PC-3 (cell line): ENCODE data around the gene NFIL3. TPM values are rescaled to one million over a fixed set of nuclear protein-coding genes. Genes with fewer than 3 reads are reported as not detected.

Experiments
- ATAC-seq: fragments of 200-7000 bp; cut with Tn5 transposase; 2 replicates; pipeline ENCODE4 v1.9.1; 2020; ENCODE audit warnings: mild to moderate bottlenecking, moderate library complexity
- BruUV-seq: library from RNA; stranded (reverse); fragments of 400-500 nt; replicated peaks from 2 replicates; lab custom pipeline; 2021; lab: Mats Ljungman, UMichigan
- CTCF ChIA-PET: fragments of 300-600 bp; sonication (Branson Sonifier 250); formaldehyde crosslinking; loops from one replicate; lab custom pipeline; 2022; ENCODE audit warnings: antibody characterized with exemption; lab: Charles Lee
- POLR2A ChIA-PET: fragments of 300-600 bp; sonication (Branson Sonifier 250); formaldehyde crosslinking; loops from one replicate; lab custom pipeline; 2022; ENCODE audit warnings: antibody characterized with exemption; ENCODE audit not compliant: unreplicated experiment; lab: Charles Lee
- DNase-seq: peaks from one replicate; pipeline ENCODE4 v3.0.0-alpha.2; 2015
- H2AFZ ChIP-seq: fragments of 300-600 bp; sonication (generic); 2 replicates; pipeline ENCODE4 v1.6.0; 2016; ENCODE audit warnings: antibody characterized with exemption, low read length
- H3F3A ChIP-seq: fragments of 300-600 bp; sonication (generic); one replicate; pipeline ENCODE4 v1.6.0; 2017; ENCODE audit warnings: antibody characterized with exemption, low read length, control low read depth, mild to moderate bottlenecking; ENCODE audit not compliant: unreplicated experiment
- H3K27ac ChIP-seq: fragments of 300-600 bp; sonication (generic); 2 replicates; pipeline ENCODE4 v1.5.1; 2016; ENCODE audit warnings: mild to moderate bottlenecking, low read length
- H3K27me3 ChIP-seq: fragments of 300-600 bp; sonication (generic); 2 replicates; pipeline ENCODE4 v1.6.1; 2016; ENCODE audit warnings: low read length, mixed read lengths
- H3K36me3 ChIP-seq: fragments of 300-600 bp; sonication (generic); 2 replicates; pipeline ENCODE4 v1.6.1; 2016; ENCODE audit warnings: low read depth, mixed run types, low read length, mixed read lengths
- H3K4me1 ChIP-seq: fragments of 300-600 bp; sonication (generic); 2 replicates; pipeline ENCODE4 v1.5.1; 2016; ENCODE audit warnings: low read length; ENCODE audit not compliant: insufficient read depth
- H3K4me2 ChIP-seq: fragments of 300-600 bp; sonication (generic); 2 replicates; pipeline ENCODE4 v1.6.0; 2016; ENCODE audit warnings: low read length
- H3K4me3 ChIP-seq: fragments of 300-600 bp; sonication (generic); 2 replicates; pipeline ENCODE4 v1.5.1; 2016; ENCODE audit warnings: mild to moderate bottlenecking, low read length, mixed read lengths
- H3K79me2 ChIP-seq: fragments of 300-600 bp; sonication (generic); 2 replicates; pipeline ENCODE4 v1.6.1; 2017; ENCODE audit warnings: low read length, mixed read lengths
- H3K9ac ChIP-seq: fragments of 300-600 bp; sonication (generic); 2 replicates; pipeline ENCODE4 v1.6.0; 2016; ENCODE audit warnings: mild to moderate bottlenecking, low read length
- H3K9me2 ChIP-seq: fragments of 300-600 bp; sonication (generic); replicated peaks from 2 replicates; pipeline ENCODE4 v1.6.1; 2016; ENCODE audit warnings: mixed run types, low read length, mixed read lengths
- H3K9me3 ChIP-seq: fragments of 300-600 bp; sonication (generic); 2 replicates; pipeline ENCODE4 v1.6.1; 2016; ENCODE audit warnings: low read length, mixed read lengths
- H4K20me1 ChIP-seq: fragments of 300-600 bp; sonication (generic); 2 replicates; pipeline ENCODE4 v1.6.1; 2016; ENCODE audit warnings: low read length, mixed read lengths
- EZH2 ChIP-seq: fragments of 300-600 bp; sonication (generic); IDR thresholded peaks from one replicate; pipeline ENCODE4 v1.6.1; 2017; ENCODE audit warnings: antibody characterized with exemption, mild to moderate bottlenecking, low read length; ENCODE audit not compliant: unreplicated experiment
- EZH2phosphoT487 ChIP-seq: fragments of 300-600 bp; sonication (generic); IDR thresholded peaks from 2 replicates; pipeline ENCODE4 v1.6.1; 2018; ENCODE audit warnings: mild to moderate bottlenecking, antibody characterized with exemption, low read length, borderline replicate concordance
- intact Hi-C: fragments of 100-400 bp; cut with micrococcal nuclease; formaldehyde crosslinking; loops from 2 replicates; pipeline ENCODE4 v1.9.0; 2023
- total RNA-seq: library from RNA; depleted of rRNA; stranded (reverse); fragments of >200 nt; gene quantifications from 2 replicates; pipeline ENCODE4 v1.2.3, GENCODE V29; 2014
- TF ChIP-seq, protein P1 (sequence below): fragments of 300-600 bp; sonication (generic); conservative IDR thresholded peaks from 2 replicates; pipeline ENCODE4 v1.5.1; 2017; ENCODE audit warnings: antibody characterized with exemption, low read depth, mild to moderate bottlenecking, low read length

Gene NFIL3
- total RNA-seq, 1 experiment from 2014 or later, result 5.4 TPM

DNA sequence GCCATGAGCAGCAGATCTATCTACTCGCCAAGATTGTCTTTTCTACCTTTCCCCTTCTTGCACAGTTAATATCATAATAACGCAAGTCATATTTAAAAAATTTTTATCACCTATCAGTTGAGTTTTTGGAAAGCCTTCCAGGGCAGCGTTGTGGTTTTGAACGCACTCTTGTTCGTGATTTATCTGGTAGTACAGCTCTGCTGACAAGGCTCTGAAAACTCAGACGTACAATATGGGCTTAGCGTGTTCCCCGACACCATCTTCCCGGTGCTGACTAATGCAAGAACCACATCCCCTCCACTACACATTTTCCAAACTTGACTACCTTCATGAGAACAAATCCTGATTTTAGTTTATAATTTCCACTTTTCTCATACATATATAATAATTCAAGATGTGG lies 1.6 kb upstream of the NFIL3 start:
- peaks cover 18% of the 10 kb centered on the region for H4K20me1 ChIP-seq
- ATAC-seq (no peak), DNase-seq (no peak)
- H3K9me3 ChIP-seq, result no peaks in the 10 kb centered on the region
- no TSS peak for BruUV-seq
- ChIA-PET POLR2A (no interaction called here), CTCF (interaction anchor here (0.6 to 2.0 kb wide), 4 partner anchors 174 to 510 kb away, joined by 3 to 17 read pairs (median 7); no protein-coding TSS in a partner anchor)
- peak overlapping the region; percentile 91 for H3K4me2 ChIP-seq
- H3K27me3 ChIP-seq, result no peaks in the 10 kb centered on the region
- intact Hi-C loops, result loop anchor here (2.0 to 5.0 kb wide), 3 partner anchors 232 to 432 kb away; no protein-coding TSS in a partner anchor
- H2AFZ ChIP-seq, result no peak overlapping the region
- H3K4me3 ChIP-seq, result peak overlapping the region; percentile 70
- H3K4me1 ChIP-seq, result peaks cover 22% of the 10 kb centered on the region
- H3F3A ChIP-seq, result no peaks in the 10 kb centered on the region
- H3K36me3 ChIP-seq, result no peaks in the 10 kb centered on the region
- no peak for TF ChIP-seq EZH2phosphoT487
- TF ChIP-seq, protein P1, sequence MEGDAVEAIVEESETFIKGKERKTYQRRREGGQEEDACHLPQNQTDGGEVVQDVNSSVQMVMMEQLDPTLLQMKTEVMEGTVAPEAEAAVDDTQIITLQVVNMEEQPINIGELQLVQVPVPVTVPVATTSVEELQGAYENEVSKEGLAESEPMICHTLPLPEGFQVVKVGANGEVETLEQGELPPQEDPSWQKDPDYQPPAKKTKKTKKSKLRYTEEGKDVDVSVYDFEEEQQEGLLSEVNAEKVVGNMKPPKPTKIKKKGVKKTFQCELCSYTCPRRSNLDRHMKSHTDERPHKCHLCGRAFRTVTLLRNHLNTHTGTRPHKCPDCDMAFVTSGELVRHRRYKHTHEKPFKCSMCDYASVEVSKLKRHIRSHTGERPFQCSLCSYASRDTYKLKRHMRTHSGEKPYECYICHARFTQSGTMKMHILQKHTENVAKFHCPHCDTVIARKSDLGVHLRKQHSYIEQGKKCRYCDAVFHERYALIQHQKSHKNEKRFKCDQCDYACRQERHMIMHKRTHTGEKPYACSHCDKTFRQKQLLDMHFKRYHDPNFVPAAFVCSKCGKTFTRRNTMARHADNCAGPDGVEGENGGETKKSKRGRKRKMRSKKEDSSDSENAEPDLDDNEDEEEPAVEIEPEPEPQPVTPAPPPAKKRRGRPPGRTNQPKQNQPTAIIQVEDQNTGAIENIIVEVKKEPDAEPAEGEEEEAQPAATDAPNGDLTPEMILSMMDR, result no peak
- H3K27ac ChIP-seq, result no peak overlapping the region
- no peaks in the 10 kb centered on the region for H3K9me2 ChIP-seq
- peaks cover 30% of the 10 kb centered on the region for H3K79me2 ChIP-seq
- no peak overlapping the region for H3K9ac ChIP-seq

DNA sequence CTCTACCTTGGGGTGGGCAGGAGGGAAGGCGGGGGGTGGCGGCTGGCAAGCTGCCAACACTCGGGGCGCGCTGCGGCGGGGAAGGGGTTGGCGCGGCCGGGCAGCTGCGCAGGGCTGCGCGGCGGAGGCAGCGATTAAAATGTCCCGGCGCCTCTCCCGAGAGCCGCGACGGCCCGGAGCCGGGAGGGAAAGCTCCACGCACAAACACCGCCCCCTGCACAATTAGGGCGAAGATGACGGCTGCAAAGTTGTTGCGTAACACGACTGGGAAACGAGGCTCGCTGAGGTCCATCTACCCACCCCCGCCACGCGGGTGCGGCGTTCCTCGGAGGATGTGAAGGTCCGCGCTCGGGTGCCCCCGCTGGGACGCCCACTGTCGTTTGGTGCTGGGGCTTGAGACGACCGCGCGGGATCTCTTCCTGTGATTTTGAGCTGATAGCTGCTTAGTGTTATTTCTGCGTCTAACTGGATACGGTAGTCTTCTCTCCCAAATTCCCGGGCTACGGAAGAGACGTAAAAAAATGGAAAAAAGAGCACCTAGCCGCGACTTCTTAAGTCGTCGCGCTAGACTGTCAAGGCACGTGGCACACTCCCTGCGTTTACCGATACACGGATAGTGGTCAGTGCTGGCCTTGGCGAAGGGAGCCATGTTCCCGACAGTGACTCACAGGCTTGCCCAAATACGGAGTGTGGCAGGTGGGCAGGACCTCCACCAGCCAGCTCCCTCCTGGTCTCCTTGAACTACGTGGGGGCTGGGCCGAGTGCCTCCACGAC lies 958 bp upstream of the NFIL3 start:
- H3K27ac ChIP-seq, result peak overlapping the region; percentile 60
- H4K20me1 ChIP-seq, result peaks cover 22% of the 10 kb centered on the region
- H3K79me2 ChIP-seq, result peaks cover 37% of the 10 kb centered on the region
- H3K9me2 ChIP-seq, result no peaks in the 10 kb centered on the region
- DNase-seq (peak; percentile 56), ATAC-seq (peak; percentile 12)
- intact Hi-C loops, result loop anchor here (2.0 to 5.0 kb wide), 5 partner anchors 62 to 432 kb away; partner anchors contain the start of gene AUH
- peak overlapping the region; percentile 91 for H3K4me2 ChIP-seq
- POLR2A ChIA-PET, result interaction anchor here (0.6 to 1.6 kb wide), 5 partner anchors 64 to 709 kb away, joined by 3 to 13 read pairs (median 4); no protein-coding TSS in a partner anchor
- peaks cover 28% of the 10 kb centered on the region for H3K4me1 ChIP-seq
- TSS peak; percentile 51 for BruUV-seq
- H3K27me3 ChIP-seq, result no peaks in the 10 kb centered on the region
- peak overlapping the region; percentile 70 for H3K4me3 ChIP-seq
- H3F3A ChIP-seq, result no peaks in the 10 kb centered on the region
- H2AFZ ChIP-seq, result peak overlapping the region; percentile 81
- H3K9me3 ChIP-seq, result no peaks in the 10 kb centered on the region
- CTCF ChIA-PET, result interaction anchor here (0.6 to 0.7 kb wide), 3 partner anchors 9 to 173 kb away, joined by 3 read pairs; no protein-coding TSS in a partner anchor
- peak overlapping the region; percentile 89 for H3K9ac ChIP-seq
- no peaks in the 10 kb centered on the region for H3K36me3 ChIP-seq
- TF ChIP-seq EZH2phosphoT487 (no peak), EZH2 (no peak)
- TF ChIP-seq, protein P1, result no peak
